ENCODE measurements around the gene HHIPL1. TPM values are rescaled to one million over a fixed set of nuclear protein-coding genes. Genes with fewer than 3 reads are reported as not detected.

Gene HHIPL1
- total RNA-seq, 2 donors from 2014 or later: 3.0 to 3.4 TPM

- H3K36me3 ChIP-seq (ENCODE audit: control insufficient read depth, insufficient read depth, low read length): no peaks in the 10 kb centered on the region
- no peak for DNase-seq
- H3K4me3 Mint-ChIP-seq: no peak overlapping the region
- 97% methylated on average over 2 of the region's 2 CpGs; no CpG with 5 or more reads in 1 of the 2 experiments for WGBS, 2 experiments (ENCODE audit: insufficient coverage in 1 of 2, insufficient read length in 1 of 2)
- H3K9me3 ChIP-seq (ENCODE audit: control insufficient read depth, low read length): peaks cover 21% of the 10 kb centered on the region
- no peaks in the 10 kb centered on the region for H3K4me1 ChIP-seq (ENCODE audit: control insufficient read depth, insufficient read depth, low read length)
- no peak overlapping the region for H3K27ac ChIP-seq (ENCODE audit: low read depth, low read length)
- H3K27me3 ChIP-seq (ENCODE audit: control insufficient read depth, insufficient read depth, low read length, poor library complexity, severe bottlenecking): peaks cover 14% of the 10 kb centered on the region
- peaks cover 18% of the 10 kb centered on the region for H3K9me3 Mint-ChIP-seq
- H3K27me3 Mint-ChIP-seq (ENCODE audit: insufficient read depth): peaks cover 8% of the 10 kb centered on the region
- no peak overlapping the region for H3K9ac ChIP-seq (ENCODE audit: extremely low read depth, low read length, poor library complexity, severe bottlenecking)
- no peak overlapping the region for H3K4me3 ChIP-seq (ENCODE audit: low read length)
- TF ChIP-seq CTCF (conservative IDR thresholded peaks at IDR 0.05): no peak
- no peaks in the 10 kb centered on the region for H3K4me1 Mint-ChIP-seq
- H3K27ac Mint-ChIP-seq: no peak overlapping the region
- peaks cover 6% of the 10 kb centered on the region for H3K36me3 Mint-ChIP-seq (ENCODE audit: low read depth)
Measured at GRCh38 chr14:99707420-99707819, 62.5 kb downstream of the HHIPL1 start.

GRCh38 chr14:99707921-99708320 lies 63.0 kb downstream of the HHIPL1 start:
- no peak overlapping the region for H3K9ac ChIP-seq (ENCODE audit: extremely low read depth, low read length, poor library complexity, severe bottlenecking)
- H3K4me1 ChIP-seq (ENCODE audit: control insufficient read depth, insufficient read depth, low read length): no peaks in the 10 kb centered on the region
- WGBS, 2 experiments (ENCODE audit: insufficient coverage in 1 of 2, insufficient read length in 1 of 2): 98% methylated on average over 9 of the region's 9 CpGs; no CpG with 5 or more reads in 1 of the 2 experiments
- H3K27ac Mint-ChIP-seq: no peak overlapping the region
- H3K4me3 Mint-ChIP-seq: no peak overlapping the region
- TF ChIP-seq CTCF (conservative IDR thresholded peaks at IDR 0.05): no peak
- peaks cover 14% of the 10 kb centered on the region for H3K27me3 ChIP-seq (ENCODE audit: control insufficient read depth, insufficient read depth, low read length, poor library complexity, severe bottlenecking)
- no peaks in the 10 kb centered on the region for H3K4me1 Mint-ChIP-seq
- H3K36me3 ChIP-seq (ENCODE audit: control insufficient read depth, insufficient read depth, low read length): no peaks in the 10 kb centered on the region
- peaks cover 6% of the 10 kb centered on the region for H3K36me3 Mint-ChIP-seq (ENCODE audit: low read depth)
- DNase-seq: no peak
- H3K9me3 ChIP-seq (ENCODE audit: control insufficient read depth, low read length): peaks cover 18% of the 10 kb centered on the region
- peaks cover 12% of the 10 kb centered on the region for H3K27me3 Mint-ChIP-seq (ENCODE audit: insufficient read depth)
- H3K4me3 ChIP-seq (ENCODE audit: low read length): no peak overlapping the region
- peaks cover 19% of the 10 kb centered on the region for H3K9me3 Mint-ChIP-seq
- H3K27ac ChIP-seq (ENCODE audit: low read depth, low read length): no peak overlapping the region

- Histone ChIP-seq H3K4me1 (ENCODE audit: control insufficient read depth, insufficient read depth, low read length) (no peaks in the 10 kb centered on the region), H3K36me3 (ENCODE audit: control insufficient read depth, insufficient read depth, low read length) (no peaks in the 10 kb centered on the region), H3K27me3 (ENCODE audit: control insufficient read depth, insufficient read depth, low read length, poor library complexity, severe bottlenecking) (peaks cover 14% of the 10 kb centered on the region), H3K27ac (ENCODE audit: low read depth, low read length) (no peak overlapping the region), H3K9ac (ENCODE audit: extremely low read depth, low read length, poor library complexity, severe bottlenecking) (no peak overlapping the region), H3K9me3 (ENCODE audit: control insufficient read depth, low read length) (peaks cover 13% of the 10 kb centered on the region), H3K4me3 (ENCODE audit: low read length) (no peak overlapping the region)
- no peak overlapping the region for H3K27ac Mint-ChIP-seq
- WGBS, 2 experiments (ENCODE audit: insufficient coverage in 1 of 2, insufficient read length in 1 of 2): 77 to 78% methylated on average over 6 to 7 of the region's 7 CpGs
- H3K4me1 Mint-ChIP-seq: no peaks in the 10 kb centered on the region
- DNase-seq: no peak
- H3K27me3 Mint-ChIP-seq (ENCODE audit: insufficient read depth): peaks cover 9% of the 10 kb centered on the region
- H3K36me3 Mint-ChIP-seq (ENCODE audit: low read depth): peaks cover 3% of the 10 kb centered on the region
- no peak for TF ChIP-seq CTCF (conservative IDR thresholded peaks at IDR 0.05)
- H3K9me3 Mint-ChIP-seq: peaks cover 15% of the 10 kb centered on the region
- no peak overlapping the region for H3K4me3 Mint-ChIP-seq
Measured at GRCh38 chr14:99708449-99708848, 63.5 kb downstream of the HHIPL1 start.
